AG10803 (cell line): ENCODE data around the gene IFT172.

ENCODE experiments used
- DNase-seq: peaks from one replicate; pipeline ENCODE4 v3.0.0; 2010; ENCODE audit warnings: low read depth
- H3K4me3 ChIP-seq: 2 replicates; pipeline ENCODE4 v1.5.1; 2011; ENCODE audit warnings: mild to moderate bottlenecking, low read length, control low read depth
- CTCF ChIP-seq: conservative IDR thresholded peaks from 2 replicates; pipeline ENCODE4 v1.5.1; 2011; ENCODE audit warnings: mild to moderate bottlenecking, low read length, control low read depth, inconsistent platforms

Gene IFT172

GRCh38 chr2:27461118-27461517 lies 28.4 kb downstream of the IFT172 start:
- TF ChIP-seq CTCF, result no peak
- H3K4me3 ChIP-seq, result no peak overlapping the region
- no peak for DNase-seq

- no peak overlapping the region for H3K4me3 ChIP-seq
- no peak for DNase-seq
- no peak for TF ChIP-seq CTCF
These were observed 35.6 kb downstream of the IFT172 start for GRCh38 chr2:27453968-27454367.

GRCh38 chr2:27451095-27451494 lies 38.4 kb downstream of the IFT172 start:
- H3K4me3 ChIP-seq, result no peak overlapping the region
- DNase-seq, result no peak
- TF ChIP-seq CTCF, result no peak

- TF ChIP-seq CTCF, result no peak
These were observed 41.2 kb downstream of the IFT172 start for GRCh38 chr2:27448381-27448780.

GRCh38 chr2:27446057-27446456 lies 43.5 kb downstream of the IFT172 start:
- DNase-seq, result no peak
- TF ChIP-seq CTCF, result no peak

More at GRCh38 chr2:27448381-27448780, 41.2 kb downstream of the IFT172 start:
- DNase-seq, result no peak
- H3K4me3 ChIP-seq, result no peak overlapping the region

GRCh38 chr2:27445615-27446014 lies 43.9 kb downstream of the IFT172 start:
- no peak for DNase-seq
- H3K4me3 ChIP-seq, result no peak overlapping the region
- TF ChIP-seq CTCF, result no peak

More at GRCh38 chr2:27446057-27446456, 43.5 kb downstream of the IFT172 start:
- no peak overlapping the region for H3K4me3 ChIP-seq

GRCh38 chr2:27445155-27445554 lies 44.4 kb downstream of the IFT172 start:
- DNase-seq, result no peak

More at GRCh38 chr2:27445155-27445554, 44.4 kb downstream of the IFT172 start:
- no peak overlapping the region for H3K4me3 ChIP-seq
- TF ChIP-seq CTCF, result no peak
